Glomerular endothelial cell (primary cell): ENCODE results near the gene GFRA1. TPM values are rescaled to one million over a fixed set of nuclear protein-coding genes. Genes with fewer than 3 reads are reported as not detected.

Source experiments
- DNase-seq: peaks from one replicate; pipeline ENCODE4 v3.0.0-alpha.2; 2011; ENCODE audit warnings: low read depth, low spot score; ENCODE audit errors: extremely low read depth
- total RNA-seq: library from RNA; depleted of rRNA; stranded (reverse); fragments of >200 nt; gene quantifications from 2 replicates; pipeline ENCODE4 v1.2.3, GENCODE V29; 2015

GFRA1 gene
- total RNA-seq, 1 donor from 2014 or later, result 0.99 TPM

- DNase-seq, result no peak
Measured at GRCh38 chr10:116201670-116202430, 71.2 kb downstream of the GFRA1 start.

DNA sequence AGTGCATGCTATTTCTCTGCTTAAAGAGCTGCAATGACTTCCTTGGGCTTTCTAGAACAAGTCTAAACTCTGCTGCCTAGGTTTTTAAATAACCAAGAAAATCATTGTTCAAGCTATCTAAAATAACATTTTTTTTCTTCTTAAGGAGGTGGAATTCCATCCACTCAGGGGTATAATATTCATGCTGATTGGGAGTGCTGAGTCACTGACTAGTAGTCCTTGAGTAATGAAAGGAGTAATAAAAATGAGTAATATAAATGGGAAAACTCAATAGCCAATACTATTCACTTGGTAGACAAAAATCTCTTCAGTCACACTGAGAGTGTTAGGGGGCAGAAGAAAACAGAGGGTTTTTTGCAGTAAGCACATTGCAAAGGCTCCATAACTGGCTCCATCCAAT lies 72.0 kb downstream of the GFRA1 start:
- no peak for DNase-seq

DNA sequence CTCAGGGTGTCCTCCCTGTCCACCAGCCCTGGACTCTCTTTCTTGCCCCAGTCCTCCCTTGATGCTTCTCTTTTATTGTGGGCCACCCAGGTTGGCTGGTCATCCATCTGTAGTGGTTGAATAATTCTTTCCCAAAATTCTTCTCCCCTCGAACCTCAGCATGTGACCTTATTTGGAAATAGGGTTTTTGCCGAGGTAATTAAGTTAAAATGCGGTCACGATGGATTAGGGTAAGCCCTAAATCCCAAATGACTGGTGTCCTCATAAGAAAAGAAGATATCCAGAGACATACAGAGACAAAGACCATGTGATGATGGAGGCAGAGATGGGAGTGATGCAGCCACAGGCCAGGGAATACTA lies 74.3 kb downstream of the GFRA1 start:
- DNase-seq, result no peak

DNA sequence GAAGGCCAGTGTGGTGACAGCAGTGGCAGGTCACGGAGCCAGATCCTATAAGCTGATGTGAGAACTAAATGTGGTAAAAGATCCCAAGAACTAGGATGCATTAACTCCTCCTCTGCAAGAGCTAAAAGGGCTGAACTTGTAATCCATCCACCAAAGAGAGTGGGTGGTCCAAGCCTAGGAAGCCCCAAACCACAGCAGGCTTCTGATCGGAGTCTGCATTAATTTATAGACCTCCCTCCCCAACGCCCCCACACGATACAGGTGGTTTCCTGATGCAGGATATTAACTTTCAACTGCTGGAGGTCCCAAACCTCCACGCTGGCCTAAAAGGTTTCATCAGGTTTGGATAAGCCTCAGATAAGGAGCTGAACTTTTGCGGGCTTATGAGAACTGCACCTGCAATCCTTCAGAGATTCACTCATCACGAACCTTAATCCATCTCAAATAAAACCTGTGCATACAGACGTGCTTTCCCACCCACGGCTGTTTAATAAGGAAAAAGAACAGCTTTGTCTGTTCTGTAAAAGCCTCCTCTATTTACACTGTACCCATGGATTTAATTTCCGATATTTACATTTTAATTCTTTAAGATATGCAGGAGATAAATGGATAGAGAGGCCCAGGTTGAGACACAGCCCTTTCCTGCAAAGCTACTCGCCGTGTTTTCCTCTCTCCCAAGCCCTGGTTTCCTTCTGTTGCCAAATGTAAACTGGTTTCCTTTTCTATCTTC lies 74.9 kb downstream of the GFRA1 start:
- no peak for DNase-seq

GRCh38 chr10:116195583-116195982 lies 77.4 kb downstream of the GFRA1 start:
- DNase-seq, result no peak

- no peak for DNase-seq
Measured at GRCh38 chr10:116195039-116195438, 78.0 kb downstream of the GFRA1 start.

- no peak for DNase-seq
Measured at GRCh38 chr10:116194061-116194460, 78.9 kb downstream of the GFRA1 start.

DNA sequence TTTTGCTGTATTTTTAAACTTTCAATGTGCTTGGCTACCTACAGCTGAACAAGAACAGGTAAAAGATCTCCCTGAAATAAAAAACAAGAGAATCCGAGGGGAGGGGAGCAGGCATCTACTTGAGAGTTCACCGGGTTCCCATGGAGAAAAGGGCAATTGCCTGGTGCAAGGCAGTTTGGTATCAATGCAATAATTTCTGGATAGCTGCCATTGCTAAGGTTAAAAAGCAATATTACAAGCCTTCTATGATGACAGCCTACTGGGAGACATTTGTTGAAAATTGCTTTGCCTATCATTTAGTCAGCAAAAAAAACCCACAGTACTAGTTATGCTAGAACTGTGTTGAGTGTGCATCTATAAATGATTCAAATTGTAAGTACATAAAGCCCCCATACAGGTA lies 82.1 kb downstream of the GFRA1 start:
- no peak for DNase-seq

GRCh38 chr10:116186273-116186672 lies 86.7 kb downstream of the GFRA1 start:
- DNase-seq, result no peak

DNA sequence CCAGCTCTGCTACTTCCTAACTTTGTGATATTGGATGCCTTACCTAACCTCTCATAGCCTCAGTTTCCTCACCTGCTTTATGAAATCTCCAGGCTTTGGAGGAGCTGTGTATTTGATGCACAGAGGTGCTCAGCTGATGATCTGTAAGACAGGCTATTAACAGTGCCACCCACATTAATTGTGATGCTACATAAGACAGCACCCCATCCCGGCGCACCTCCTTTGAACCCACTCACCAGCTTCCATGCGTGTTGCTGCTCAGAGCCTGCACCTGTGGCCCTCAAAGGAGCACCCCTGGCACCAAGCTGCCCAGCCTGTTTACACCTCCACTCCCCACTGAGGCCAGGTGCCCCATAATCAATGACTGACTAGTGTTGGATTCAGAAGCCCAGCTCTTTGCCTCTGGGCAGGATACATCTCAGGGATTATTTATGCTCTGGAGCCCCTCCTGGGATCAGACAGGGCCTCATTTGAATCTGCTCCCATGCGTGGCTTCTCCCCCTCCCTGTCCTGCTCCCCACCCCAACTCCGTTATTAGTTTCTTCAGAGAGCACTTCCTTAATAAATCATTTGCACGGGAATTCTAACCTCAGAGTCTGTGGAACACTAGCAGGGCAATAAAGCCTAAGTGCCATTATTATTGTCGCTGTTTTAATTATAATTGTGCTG lies 87.7 kb downstream of the GFRA1 start:
- DNase-seq, result no peak

DNA sequence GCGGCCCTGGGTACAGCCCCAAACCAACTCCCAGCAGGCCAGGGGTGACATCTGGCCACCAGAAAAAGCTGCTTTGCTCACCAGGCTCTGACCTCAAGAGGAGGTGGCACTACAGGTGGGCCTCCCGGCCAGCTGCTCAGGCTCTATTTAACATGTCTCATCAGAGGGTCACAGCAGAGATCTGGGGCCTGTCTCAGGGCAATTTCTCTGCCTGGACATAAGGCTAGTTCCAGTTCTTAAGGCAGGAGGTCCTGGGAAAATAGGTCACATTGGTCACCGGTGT lies 88.6 kb downstream of the GFRA1 start:
- DNase-seq, result no peak

GRCh38 chr10:116183733-116184511 lies 89.1 kb downstream of the GFRA1 start:
- no peak for DNase-seq

- DNase-seq, result no peak
Measured at GRCh38 chr10:116182426-116182825, 90.6 kb downstream of the GFRA1 start.

- DNase-seq, result no peak
Measured at GRCh38 chr10:116178086-116178605, 94.9 kb downstream of the GFRA1 start.

DNA sequence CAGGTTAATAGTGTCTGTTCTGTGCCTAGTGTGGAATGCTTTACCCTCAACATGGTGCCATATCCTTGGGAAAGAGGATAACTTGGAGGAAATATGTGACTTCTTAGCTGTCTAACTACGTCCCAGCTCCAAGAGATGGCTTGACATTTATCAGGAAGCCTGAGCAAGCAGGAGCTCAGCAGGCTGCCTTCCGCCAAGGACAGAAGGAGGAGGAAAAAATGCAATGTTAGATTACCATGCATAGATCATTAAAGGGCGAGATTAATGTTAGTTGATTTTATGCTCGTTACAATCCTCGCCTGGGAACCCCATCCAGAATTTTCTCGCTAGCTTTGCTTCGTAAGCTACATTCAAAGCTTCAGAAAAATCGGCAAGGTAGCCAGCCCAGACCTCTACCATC lies 97.8 kb downstream of the GFRA1 start:
- no peak for DNase-seq

DNA sequence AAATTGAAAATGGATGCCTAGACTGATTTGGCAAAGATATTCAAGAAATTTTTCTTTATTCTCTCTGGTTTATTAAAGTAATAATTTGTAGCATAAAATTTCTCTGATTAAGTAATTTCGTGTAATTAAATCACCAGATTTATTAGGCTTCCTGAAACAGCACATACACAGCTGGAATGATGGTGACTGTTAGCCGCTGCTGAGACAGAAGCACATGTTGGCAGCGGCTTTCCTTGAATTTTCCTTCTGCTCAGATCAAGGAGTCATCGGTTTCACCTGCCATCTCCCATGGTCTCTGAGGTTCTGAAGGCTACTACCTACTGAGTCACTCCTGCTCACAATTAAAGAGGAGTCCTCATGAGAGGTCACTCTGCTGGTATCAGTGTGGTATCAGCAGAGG lies 101.5 kb downstream of the GFRA1 start:
- DNase-seq, result no peak

DNA sequence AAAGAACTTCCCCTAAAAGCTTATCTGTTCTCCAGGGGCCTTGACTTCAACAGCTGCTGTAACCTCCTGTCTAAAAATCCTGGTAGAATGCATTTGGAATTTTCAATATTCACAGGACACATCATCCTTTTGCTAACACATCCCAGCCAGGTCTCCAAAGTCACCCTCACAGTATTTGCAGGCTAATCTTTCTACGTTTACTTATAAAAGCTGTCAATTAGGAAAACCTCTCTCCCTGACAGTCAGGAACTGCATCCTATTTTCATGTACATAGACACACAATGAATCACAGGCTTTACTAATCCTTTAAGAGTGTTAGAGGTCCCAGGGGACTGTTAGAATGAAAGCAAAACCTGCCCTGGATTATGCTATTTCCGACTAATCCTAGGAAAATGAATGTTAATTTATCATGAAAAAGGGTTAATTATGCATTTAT lies 102.2 kb downstream of the GFRA1 start:
- no peak for DNase-seq

GRCh38 chr10:116169782-116170445 lies 103.1 kb downstream of the GFRA1 start:
- DNase-seq, result no peak

GRCh38 chr10:116168745-116169144 lies 104.3 kb downstream of the GFRA1 start:
- DNase-seq, result no peak

GRCh38 chr10:116168329-116168728 lies 104.7 kb downstream of the GFRA1 start:
- DNase-seq, result no peak
